ENCODE data around the gene ACSS1.

Gene ACSS1

DNA sequence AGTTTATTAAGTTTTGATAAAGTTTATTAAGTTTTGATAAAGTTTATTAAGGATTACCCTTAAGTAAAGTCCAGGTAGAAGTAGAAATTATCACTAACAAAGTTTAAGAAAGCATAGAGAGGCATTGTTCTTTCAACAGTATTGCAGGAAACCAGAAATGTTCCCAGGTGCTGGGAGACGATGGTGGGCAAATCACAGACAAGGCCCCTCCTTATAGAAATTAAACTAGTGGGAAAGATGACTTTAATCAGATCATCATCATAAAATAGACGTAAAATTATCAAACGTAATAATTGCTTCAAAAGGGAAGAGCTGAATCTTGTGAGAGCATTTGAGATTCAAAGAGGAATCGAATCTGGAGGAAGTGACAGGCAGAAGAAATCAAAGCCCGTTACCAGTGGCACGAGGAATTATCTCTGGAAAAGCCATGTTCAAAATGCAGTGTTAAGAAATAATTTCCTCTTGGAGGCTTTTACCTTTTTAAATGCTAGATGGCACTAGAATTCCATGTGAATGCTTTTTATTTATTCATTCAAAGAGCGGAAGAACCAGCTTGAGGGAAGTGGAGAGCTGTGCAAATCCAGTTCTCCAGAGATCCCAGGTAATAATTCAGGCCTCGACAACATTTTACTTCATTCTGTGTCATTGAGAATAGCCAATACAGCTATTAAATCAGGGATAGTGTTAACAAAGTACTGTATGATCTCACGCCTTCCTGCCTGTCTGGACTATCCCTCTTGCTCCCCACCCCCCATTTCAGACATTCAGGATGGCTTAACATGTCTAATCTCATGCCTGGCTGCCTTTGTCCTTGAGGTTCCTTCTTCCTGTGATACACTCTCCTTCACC is 64.4 kb downstream of the ACSS1 start:
- DNase-seq (ENCODE audit: low read depth), result no peak

DNA sequence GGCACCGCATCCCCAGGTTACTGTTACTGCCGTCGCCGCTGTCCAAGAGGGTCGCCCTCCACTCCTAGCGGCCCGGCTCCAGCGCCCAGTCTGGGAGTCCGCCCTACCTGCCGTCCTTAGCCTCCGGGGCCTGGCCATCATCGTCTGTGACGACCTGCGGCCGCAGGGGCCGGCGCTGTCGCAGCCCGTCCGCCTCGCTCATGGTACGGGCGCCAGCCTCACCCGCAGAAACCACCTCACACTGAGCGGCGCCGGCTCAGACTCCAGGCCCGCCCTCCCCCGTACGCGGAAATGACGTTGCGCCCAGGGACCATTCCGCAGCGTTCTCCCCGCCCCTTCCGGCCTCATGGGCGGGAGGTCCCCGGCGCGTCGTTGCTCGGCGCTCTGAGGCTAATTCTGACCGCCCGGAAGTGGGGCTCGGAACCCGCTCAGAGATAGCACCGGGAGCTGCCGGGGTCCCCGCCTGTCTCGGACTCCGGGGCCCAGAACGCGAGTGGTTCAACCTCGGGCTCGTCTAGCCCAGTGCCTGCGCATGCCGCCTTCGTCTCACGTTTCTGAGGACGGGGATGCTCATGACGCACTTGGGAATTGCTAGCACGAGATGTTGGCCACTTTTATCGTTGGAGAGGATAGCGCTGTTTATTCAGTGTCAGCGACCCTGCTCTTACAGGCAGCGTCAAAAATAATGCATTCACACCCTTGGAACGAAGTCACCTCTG is 65.3 kb downstream of the ACSS1 start, which contains the start of gene APMAP:
Gene APMAP, minus strand, starts transcription at position 265 of the 719 bp plus-strand sequence. Its CDS starts 63 bp downstream, at position 202.
- DNase-seq (ENCODE audit: low read depth), result peak; percentile 55

DNA sequence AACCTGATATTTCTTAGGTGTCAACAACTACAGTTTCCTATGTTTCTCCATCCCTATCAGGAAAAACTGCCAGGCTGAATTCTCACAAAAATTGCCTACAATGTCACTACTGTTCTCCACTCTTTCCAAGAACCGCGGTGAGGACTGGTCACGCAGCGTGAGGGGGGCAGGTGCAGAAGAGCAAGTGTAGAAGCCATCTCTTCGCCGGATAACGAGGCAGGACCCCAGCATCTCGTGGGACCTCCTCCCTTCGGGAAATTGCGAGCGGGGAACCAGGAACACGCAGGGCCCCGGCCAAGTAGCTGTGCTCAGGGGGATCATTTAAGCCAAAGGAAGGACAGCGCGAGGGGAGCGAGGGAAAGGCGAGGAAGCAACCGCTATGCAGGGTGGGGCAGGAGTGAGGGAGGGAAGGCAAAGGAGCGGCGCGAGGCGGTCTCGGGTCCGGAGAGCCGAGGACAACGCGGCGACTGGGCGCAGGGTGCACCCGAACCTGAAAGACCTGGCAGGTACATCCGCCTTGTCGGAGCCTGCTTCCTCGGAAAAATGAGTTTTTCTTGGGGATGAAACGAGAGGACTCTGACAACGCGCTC is 65.9 kb downstream of the ACSS1 start:
- no peak for DNase-seq (ENCODE audit: low read depth)

DNA sequence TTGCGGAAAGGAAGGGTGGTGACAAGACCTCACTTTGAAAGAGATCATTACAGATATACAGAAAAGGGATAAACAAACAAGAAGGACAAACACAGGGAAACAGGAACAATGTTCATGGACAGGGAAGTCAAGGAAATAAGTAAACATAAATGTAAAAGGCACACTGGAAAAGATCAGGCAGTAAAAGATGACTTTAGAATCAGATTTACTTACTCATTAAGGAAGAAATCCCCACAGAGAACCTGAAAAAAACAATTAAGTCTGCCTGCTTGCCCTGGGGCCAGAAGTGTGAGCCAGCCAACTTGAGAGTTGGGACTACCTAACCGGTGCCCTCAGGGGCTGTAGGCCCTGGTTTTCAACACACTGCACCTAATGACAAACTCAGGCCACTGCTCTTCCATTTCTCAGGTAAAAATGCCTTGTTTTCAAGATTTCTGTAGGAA is 67.1 kb downstream of the ACSS1 start:
- DNase-seq (ENCODE audit: low read depth), result no peak

DNA sequence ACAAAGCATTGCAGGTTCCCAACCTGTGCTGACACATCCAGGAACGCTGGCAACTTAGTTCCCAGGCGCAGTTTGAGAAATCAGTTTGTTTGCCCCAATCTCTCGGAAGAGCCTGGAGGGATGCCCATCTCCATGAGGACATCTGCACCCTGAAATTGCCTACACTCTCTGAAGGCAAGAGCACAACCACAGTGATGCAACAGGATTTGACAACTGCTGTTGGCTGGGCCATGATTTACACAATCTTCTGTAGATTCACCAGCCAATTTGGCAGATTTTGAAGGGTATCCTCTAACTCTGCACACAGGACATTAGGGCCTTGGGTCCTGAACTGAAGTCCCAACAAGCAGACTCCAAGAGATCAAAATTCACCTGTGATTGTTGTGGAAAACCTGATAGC is 68.8 kb downstream of the ACSS1 start:
- DNase-seq (ENCODE audit: low read depth), result no peak

DNA sequence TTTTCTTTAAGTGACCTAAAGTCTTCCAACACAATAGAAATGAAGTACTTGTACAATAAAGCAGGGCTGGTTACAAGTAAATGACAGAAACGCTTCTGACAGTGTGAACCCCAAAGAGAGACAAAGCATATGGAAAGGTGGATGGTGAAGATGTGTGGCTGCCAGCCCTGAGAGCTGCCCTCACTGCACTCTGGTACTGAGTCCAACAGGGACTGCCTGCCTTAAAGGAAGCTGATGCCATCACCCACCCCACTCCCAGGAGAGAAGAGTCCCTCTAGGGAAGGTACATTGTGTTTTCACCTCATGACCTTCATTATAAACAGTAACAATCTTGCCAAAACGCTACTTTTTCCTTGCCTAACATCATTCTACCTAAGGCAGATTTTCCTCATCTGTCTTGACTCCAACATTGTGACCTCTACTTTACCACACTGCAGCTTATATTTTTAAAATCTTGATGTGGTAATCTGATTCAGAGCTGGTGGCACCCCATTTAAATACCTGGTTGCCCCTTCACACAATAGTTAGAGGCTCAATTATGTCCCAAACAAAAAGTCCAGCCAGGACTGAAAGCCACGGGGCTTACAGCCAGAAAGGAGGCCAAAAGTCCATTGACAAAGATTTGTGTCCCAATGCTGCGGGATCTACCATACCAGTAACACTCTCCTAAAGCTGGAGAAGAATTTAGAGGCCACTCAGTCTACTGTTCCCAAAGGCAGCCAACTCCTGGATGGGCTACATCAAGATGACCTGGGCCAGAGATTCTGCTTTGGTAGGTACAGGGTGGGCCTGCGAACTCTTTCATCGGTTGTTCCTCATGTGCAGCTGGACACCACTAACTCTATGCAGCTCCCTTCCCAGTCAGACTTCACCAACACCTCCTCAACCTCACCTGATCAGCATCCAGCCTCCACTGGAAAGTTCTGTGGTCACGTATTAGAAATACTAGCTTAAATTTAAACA is 69.8 kb downstream of the ACSS1 start:
- no peak for DNase-seq (ENCODE audit: low read depth)

DNA sequence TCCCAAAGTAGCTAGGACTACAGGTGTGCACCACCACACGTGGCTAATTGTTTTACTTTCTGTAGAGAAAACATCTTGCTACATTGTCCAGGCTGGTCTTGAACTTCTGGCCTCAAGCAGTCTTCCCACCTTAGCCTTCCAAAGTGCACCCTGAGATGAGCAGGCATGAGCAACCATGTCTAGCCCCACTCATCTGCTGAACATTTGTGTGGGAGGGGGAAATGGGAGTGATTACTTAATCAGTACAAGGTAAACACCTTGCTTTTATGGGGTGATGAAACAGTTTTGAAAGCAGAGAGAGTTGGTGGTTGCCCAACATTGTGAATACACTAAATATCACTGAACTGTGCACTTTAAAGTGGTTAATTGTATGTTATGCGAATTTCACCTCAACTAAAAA is 70.7 kb downstream of the ACSS1 start:
- no peak for DNase-seq (ENCODE audit: low read depth)

DNA sequence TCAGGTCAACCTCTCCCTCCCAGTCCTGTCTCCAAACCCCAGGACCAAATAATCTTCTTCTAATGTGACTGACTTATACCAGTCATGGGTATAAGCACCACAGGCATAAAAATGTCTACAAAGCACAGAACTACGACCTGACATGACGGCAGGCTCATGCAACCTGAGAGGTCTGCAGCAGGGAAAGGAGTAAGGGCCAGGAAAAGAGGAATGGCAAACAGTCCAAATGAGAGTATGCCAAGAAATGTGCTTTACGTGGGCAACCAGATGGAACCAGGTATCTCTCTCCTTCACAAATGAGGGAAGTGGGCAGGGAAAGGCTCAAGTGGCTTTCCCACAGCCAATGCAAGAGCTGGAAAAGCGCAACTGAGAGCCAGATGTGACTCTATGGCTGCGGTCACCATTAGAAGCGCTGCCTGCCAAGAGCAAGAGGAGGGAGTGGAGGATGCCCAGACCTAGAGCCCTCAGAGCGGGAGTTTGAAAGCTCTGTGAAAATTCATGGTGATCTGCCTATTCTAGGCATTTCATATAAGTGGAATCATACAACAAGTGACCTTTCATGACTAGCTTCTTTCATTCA is 71.4 kb downstream of the ACSS1 start:
- DNase-seq (ENCODE audit: low read depth), result no peak

DNA sequence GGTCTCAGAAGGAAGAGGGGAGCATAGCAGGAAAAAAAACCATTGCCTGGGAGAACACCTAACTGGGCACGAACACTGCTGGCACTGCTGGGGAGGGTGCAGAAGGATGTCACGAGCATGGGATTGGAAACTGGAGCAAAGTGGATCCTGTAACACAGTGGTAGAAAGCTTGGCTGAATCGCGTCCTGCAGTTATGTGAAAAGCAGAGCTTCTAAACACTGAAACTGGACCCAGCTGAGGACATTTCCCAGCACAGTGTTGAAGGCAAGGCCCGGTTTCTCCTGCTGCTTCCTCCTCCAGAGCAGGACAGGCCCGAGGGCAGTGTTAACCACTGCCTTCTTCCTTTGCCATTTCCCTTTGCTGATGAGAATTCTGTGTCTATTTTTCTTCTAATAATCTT is 72.1 kb downstream of the ACSS1 start:
- no peak for DNase-seq (ENCODE audit: low read depth)

DNA sequence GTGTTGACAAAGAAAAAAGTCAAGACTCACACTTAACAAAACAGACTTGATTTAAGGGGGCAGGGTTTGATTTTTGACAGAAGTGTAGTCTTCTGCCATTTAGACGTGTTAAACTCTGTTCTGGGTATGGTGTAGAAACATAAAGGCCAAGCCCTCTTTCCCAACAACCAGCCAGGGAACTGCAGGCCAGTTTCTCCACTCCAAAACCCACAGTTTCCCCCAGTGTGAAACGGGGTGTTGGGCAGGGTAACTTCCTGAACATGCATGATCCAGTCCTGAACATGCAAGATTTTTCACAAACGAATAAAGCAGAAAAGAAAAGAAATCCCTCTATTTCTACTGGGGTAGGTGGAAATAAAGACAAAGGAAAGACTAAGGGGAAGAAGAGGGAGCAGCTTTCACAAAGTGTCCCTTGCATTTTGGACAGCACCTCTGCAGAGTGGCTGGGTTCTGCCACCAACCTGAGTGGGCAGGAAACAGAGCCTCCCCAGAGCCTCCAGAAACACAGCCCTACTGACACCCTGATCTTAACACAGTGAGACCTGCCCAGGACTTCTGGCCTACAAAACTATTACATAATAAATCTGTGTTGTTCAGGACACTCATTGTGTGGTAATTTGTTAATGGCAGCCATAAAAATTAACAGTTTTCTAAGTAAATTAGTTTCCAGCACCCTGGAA is 72.8 kb downstream of the ACSS1 start:
- DNase-seq (ENCODE audit: low read depth), result no peak

DNA sequence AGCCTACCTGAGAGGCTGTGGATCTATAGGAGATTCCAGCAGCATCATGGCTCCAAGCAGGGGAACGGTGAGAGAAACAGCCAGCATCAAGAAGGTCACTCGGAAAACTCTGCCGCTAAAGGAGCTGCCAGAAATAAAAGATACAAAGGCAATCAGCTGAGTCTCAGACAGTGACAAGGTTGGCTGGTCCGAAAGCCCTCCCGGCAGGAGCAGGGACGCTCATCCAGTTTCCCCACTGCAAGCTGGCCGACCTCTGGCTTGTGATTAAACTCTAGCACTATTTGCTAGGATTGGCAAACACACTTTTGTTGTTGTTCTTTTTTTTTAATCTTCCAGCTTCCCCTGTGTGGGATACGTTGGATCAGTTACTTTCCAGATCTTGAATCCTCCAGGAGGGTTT is 74.0 kb downstream of the ACSS1 start:
- DNase-seq (ENCODE audit: low read depth), result no peak

DNA sequence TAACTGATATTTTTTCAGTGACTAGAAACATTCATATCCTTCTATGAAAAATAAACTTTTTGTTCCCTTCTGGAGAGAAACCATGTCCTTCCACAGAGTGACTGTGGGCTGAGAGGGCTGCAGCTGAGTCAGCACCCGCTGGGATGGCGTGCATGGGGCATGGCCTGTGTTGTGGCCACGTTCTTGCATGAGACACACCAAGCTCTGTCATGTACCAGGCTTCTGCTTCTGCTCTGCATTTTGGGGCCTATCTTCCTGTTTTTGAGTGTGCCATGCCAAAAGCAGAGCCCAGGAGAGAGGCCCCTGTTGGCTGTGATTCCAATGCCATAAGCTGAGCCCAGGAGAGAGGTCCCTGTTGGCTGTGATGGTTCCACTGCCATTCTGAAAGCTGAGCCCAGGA is 76.1 kb downstream of the ACSS1 start:
- no peak for DNase-seq (ENCODE audit: low read depth)

DNA sequence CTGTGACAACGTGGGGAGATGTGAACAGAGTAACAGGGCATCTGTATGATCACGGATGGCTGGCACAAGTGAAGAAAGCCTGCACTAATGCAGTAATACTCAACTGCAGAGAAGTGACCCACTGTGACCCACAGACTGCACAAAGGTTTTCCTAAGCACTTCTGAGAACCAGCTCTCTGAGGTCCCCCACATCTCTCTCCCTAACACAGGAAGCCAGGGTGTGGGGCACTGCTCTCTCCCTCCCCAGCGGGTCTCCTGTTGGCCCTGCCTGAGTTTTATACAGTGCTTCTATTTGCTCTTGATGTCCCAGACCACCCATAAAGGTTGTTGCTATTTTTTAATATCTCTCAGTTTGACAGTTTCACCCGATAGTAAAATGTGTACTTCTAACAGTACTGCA is 76.7 kb downstream of the ACSS1 start:
- no peak for DNase-seq (ENCODE audit: low read depth)

DNA sequence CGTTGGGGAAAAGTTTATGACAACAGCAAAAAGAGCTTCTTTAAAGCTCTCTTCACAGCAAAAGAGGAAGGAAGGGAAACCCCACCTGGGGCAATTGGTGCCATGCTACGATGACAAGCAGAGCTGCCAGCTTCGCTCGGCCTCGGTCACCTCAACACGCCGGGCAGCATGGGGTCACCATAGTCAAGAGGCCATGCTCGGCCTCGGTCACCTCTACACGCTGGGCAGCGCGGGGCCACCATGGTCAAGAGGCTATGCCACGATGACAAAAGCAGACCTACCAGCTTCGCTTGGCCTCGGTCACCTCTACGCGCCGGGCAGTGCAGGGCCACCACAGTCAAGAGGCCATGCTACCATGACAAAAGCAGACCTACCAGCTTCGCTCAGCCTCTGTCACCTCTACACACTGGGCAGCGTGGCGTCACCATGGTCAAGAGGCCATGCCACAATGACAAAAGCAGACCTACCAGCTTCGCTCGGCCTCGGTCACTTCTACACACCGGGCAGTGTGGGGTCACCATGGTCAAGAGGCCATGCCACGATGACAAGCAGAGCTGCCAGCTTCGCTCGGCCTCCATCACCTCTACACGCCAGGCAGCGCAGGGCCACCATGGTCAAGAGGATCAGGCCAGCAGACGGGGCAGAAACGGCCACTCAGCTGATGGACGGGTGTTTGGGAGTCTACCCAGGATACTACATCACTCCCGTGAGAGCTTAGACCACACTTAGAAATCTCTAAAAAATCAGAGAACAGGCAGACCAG is 77.5 kb downstream of the ACSS1 start:
- no peak for DNase-seq (ENCODE audit: low read depth)

DNA sequence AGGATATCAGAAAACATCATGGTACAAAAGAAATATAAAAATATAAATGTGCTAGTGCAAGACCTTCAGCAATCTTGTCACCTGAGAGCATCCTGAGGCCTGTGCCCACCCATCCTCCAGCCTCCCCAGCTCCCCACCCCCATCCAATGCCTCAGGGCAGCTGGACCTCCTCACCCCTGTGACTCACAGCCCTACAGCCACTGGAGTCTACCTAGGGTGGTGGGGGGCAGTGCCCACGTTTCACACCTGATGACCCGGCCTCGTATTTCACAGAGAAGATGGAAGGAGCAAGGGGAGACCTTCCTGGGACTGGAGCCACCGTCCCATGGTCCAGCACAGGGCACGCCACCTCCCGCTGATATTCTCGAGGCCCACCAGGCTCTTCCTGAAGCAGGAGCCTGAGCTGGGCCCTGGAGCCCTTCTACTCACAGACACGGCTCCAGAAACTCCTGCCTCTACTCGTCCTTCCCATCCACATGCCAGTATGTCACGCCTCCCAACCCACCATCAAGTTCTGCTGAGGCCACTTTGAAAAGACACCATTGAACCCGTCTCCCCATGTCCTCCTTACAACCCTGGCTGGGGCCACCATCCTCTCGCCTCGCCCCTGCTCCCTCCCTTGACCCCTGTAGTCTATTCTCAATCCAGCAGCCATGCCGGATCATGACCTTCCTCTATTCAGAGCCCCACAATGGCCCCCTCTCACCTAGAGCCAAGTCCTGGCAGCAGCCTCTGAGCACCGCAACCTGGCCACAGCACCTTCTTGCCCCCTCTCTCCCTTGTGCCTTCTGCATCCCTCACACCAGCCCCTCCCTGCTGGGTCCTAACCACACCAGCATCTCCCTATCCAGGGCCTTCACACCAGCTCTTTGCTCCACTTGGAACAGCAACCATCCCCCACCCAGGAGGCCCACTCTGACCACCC is 78.6 kb downstream of the ACSS1 start:
- DNase-seq (ENCODE audit: low read depth), result no peak

DNA sequence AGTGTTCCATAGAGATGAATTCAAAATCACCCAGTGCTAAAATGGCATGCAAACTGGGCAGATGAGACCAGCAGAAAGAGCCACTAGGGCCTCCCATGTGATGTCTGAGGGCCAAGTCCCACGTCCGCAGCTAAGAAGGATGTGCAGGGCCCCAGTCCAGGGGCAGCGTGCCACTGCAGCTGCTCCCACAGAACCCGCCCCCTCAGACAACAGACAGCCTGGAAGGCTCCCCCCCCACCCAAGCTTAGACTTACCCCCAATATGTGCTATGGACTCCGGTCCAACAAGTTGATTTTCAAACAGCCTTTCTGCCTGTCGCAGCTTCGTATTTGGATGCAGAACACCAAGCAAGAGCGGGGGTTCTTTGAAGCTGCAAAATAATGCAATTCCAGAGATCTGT is 79.4 kb downstream of the ACSS1 start:
- DNase-seq (ENCODE audit: low read depth), result no peak

DNA sequence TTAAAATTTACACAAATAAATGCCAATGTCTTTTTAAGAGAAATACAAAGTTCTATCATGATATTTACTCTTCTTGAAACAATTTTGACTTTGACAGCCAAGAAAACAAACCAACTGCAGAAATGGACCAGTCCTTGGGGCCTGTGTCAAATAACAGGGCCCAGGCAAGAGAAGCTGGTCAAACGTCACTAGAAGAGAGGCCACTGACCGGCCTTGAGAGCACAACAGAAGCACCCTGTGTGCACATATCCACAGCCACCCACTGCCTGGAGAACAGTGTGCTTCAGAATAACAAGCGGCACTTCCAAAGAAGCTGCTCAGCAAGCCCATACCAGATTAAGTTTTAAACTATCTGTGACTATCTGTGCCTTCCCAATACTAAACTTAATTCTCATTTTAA is 80.1 kb downstream of the ACSS1 start:
- no peak for DNase-seq (ENCODE audit: low read depth)

DNA sequence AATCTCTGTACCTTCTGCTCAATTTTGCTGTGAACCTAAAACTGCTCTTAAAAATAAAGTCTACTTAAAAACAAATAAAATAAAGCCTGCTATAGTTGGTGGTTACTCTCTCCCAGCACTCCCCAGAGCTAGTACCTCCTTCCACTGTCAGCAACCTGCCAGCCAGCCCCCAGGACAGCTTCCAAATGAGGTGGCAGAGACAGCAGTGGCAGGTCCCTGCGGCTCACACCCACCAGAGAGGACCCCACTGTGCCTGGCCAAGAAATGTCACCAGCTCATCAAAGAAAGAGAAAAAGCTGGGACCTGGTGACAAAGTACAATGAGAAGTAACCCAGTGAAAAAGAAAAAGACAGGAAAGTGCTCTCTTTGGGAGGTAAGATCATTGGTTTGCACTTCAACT is 80.6 kb downstream of the ACSS1 start:
- DNase-seq (ENCODE audit: low read depth), result no peak

DNA sequence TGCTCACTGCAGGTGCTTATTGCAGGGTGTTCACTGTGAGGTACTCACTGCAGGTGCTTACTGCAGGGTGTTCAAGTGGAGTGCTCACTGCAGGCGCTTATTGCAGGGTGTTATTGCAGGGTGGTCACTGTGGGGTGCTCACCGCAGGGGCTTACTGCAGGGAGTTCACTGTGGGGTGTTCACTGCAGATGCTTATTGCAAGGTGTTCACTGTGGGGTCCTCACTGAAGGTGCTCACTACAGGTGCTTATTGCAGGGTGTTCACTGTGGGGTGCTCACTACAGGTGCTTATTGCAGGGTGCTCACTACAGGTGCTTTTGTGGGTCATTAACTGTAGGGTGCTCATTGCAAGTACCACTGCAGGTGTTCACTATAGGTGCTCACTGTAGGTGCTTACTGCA is 85.6 kb downstream of the ACSS1 start:
- no peak for DNase-seq (ENCODE audit: low read depth)
